ENCODE data around the gene RAPGEF6.

DNA sequence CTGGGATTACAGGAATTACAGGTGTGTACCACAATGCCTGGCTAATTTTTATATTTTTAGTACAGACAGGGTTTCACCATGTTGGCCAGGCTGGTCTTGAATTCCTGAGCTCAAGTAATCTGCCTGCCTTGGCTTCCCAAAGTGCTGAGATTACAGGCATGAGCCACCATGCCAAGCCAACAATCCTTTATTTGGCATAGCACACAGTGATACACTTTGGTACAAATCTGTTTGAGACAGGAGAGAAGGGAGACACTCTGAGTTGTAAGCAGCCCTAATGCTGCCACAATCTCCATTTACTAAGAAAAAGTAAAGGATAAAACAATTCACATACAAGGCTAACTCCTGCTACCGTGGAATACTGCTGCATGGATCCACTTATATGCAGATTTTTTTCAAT lies 177.8 kb downstream of the RAPGEF6 start:
- TF ChIP-seq, protein P1, sequence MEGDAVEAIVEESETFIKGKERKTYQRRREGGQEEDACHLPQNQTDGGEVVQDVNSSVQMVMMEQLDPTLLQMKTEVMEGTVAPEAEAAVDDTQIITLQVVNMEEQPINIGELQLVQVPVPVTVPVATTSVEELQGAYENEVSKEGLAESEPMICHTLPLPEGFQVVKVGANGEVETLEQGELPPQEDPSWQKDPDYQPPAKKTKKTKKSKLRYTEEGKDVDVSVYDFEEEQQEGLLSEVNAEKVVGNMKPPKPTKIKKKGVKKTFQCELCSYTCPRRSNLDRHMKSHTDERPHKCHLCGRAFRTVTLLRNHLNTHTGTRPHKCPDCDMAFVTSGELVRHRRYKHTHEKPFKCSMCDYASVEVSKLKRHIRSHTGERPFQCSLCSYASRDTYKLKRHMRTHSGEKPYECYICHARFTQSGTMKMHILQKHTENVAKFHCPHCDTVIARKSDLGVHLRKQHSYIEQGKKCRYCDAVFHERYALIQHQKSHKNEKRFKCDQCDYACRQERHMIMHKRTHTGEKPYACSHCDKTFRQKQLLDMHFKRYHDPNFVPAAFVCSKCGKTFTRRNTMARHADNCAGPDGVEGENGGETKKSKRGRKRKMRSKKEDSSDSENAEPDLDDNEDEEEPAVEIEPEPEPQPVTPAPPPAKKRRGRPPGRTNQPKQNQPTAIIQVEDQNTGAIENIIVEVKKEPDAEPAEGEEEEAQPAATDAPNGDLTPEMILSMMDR (IDR thresholded peaks at IDR 0.05; ENCODE audit: poor library complexity, severe bottlenecking) = no peak
- TF ChIP-seq EZH2 (IDR thresholded peaks at IDR 0.05; ENCODE audit: borderline replicate concordance, insufficient read depth, low read length, poor library complexity, severe bottlenecking) (no peak), EP300 (conservative IDR thresholded peaks at IDR 0.05; ENCODE audit: poor library complexity, severe bottlenecking) (no peak), RAD21 (conservative IDR thresholded peaks at IDR 0.05) (no peak), POLR2AphosphoS5 (IDR thresholded peaks at IDR 0.05) (no peak), MXI1 (conservative IDR thresholded peaks at IDR 0.05; ENCODE audit: poor library complexity, severe bottlenecking) (no peak), SMC3 (conservative IDR thresholded peaks at IDR 0.05; ENCODE audit: poor library complexity) (no peak), TAF1 (IDR thresholded peaks at IDR 0.05; ENCODE audit: low read depth) (no peak)
- TF ChIP-seq, protein P2, sequence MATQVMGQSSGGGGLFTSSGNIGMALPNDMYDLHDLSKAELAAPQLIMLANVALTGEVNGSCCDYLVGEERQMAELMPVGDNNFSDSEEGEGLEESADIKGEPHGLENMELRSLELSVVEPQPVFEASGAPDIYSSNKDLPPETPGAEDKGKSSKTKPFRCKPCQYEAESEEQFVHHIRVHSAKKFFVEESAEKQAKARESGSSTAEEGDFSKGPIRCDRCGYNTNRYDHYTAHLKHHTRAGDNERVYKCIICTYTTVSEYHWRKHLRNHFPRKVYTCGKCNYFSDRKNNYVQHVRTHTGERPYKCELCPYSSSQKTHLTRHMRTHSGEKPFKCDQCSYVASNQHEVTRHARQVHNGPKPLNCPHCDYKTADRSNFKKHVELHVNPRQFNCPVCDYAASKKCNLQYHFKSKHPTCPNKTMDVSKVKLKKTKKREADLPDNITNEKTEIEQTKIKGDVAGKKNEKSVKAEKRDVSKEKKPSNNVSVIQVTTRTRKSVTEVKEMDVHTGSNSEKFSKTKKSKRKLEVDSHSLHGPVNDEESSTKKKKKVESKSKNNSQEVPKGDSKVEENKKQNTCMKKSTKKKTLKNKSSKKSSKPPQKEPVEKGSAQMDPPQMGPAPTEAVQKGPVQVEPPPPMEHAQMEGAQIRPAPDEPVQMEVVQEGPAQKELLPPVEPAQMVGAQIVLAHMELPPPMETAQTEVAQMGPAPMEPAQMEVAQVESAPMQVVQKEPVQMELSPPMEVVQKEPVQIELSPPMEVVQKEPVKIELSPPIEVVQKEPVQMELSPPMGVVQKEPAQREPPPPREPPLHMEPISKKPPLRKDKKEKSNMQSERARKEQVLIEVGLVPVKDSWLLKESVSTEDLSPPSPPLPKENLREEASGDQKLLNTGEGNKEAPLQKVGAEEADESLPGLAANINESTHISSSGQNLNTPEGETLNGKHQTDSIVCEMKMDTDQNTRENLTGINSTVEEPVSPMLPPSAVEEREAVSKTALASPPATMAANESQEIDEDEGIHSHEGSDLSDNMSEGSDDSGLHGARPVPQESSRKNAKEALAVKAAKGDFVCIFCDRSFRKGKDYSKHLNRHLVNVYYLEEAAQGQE (IDR thresholded peaks at IDR 0.05; ENCODE audit: borderline replicate concordance) = no peak

Data from neural cell (in vitro differentiated cells).